HEK293 (cell line): ENCODE measurements around the gene CD177.
"Not testable (repeated sequence)": the region's sequence is repeated elsewhere in the genome, so short reads cannot be mapped to it uniquely, and the experiment has no call there.

Experiments
- CTCF ChIA-PET: fragments of 350-600 bp; formaldehyde crosslinking; extraction: SDS; loops from one replicate; lab custom pipeline; 2021; ENCODE audit warnings: antibody characterized with exemption; lab: Yijun Ruan, JAX
- POLR2A ChIA-PET: fragments of 300-600 bp; formaldehyde crosslinking; extraction: SDS; loops from one replicate; lab custom pipeline; 2020; ENCODE audit warnings: antibody characterized with exemption, inconsistent platforms; lab: Yijun Ruan, JAX
- H3K27ac ChIP-seq: fragments of 200-500 bp; sonication (Bioruptor generic); 2 replicates; pipeline ENCODE4 v1.5.1; 2014; ENCODE audit warnings: low read depth, low read length, control low read depth, inconsistent platforms; ENCODE audit errors: extremely low read depth
- H3K36me3 ChIP-seq, 2 experiments: fragments of 200-500 bp in 1 of 2; sonication (Bioruptor generic) in 1 of 2; 1 replicate in 1 of 2; 2 replicates in 1 of 2; pipeline ENCODE4 v1.5.1; 2014 to 2017; ENCODE audit warnings: inconsistent platforms in 2 of 2, low read length in 2 of 2; ENCODE audit not compliant: control insufficient read depth in 2 of 2, insufficient read depth in 1 of 2
- H3K4me1 ChIP-seq: fragments of 200-500 bp; sonication (Bioruptor generic); 2 replicates; pipeline ENCODE4 v1.5.1; 2014; ENCODE audit warnings: mild to moderate bottlenecking, low read length, inconsistent platforms; ENCODE audit not compliant: control insufficient read depth, insufficient read depth
- H3K4me3 ChIP-seq: 2 replicates; pipeline ENCODE4 v1.5.1; 2011; ENCODE audit warnings: low read depth, mild to moderate bottlenecking, control low read depth, low read length, moderate library complexity
- H3K9me3 ChIP-seq: fragments of 200-500 bp; sonication (Bioruptor generic); 2 replicates; pipeline ENCODE4 v1.5.1; 2014; ENCODE audit warnings: low read depth, low read length, inconsistent platforms; ENCODE audit not compliant: control insufficient read depth, insufficient read depth
- GFI1B ChIP-seq: fragments of 450-650 bp; formaldehyde crosslinking; IDR thresholded peaks from 2 replicates; pipeline ENCODE4 v1.5.1; 2016; ENCODE audit warnings: missing biosample characterization, missing genetic modification characterization
- GLIS1 ChIP-seq: fragments of 450-650 bp; formaldehyde crosslinking; IDR thresholded peaks from 2 replicates; pipeline ENCODE4 v1.5.1; 2016; ENCODE audit warnings: missing biosample characterization, missing genetic modification characterization
- PRDM1 ChIP-seq: fragments of 450-650 bp; formaldehyde crosslinking; IDR thresholded peaks from 2 replicates; pipeline ENCODE4; 2016; ENCODE audit warnings: missing biosample characterization, missing genetic modification characterization
- WT1 ChIP-seq: fragments of 450-650 bp; formaldehyde crosslinking; IDR thresholded peaks from 2 replicates; pipeline ENCODE4 v1.5.1; 2016; ENCODE audit warnings: missing biosample characterization, missing genetic modification characterization
- ZBTB21 ChIP-seq: fragments of 450-650 bp; formaldehyde crosslinking; IDR thresholded peaks from 2 replicates; pipeline ENCODE4 v1.5.1; 2017; ENCODE audit warnings: missing biosample characterization, missing genetic modification characterization
- ZNF114 ChIP-seq: fragments of 450-650 bp; formaldehyde crosslinking; IDR thresholded peaks from 2 replicates; pipeline ENCODE4 v1.5.0; 2017; ENCODE audit warnings: missing biosample characterization, missing genetic modification characterization
- ZNF366 ChIP-seq: fragments of 450-650 bp; formaldehyde crosslinking; conservative IDR thresholded peaks from 2 replicates; pipeline ENCODE4 v1.5.1; 2016; ENCODE audit warnings: missing biosample characterization, missing genetic modification characterization
- ZNF544 ChIP-seq: fragments of 450-650 bp; formaldehyde crosslinking; IDR thresholded peaks from 2 replicates; pipeline ENCODE4 v1.5.0; 2017; ENCODE audit warnings: missing biosample characterization, missing genetic modification characterization
- ZNF600 ChIP-seq: fragments of 450-650 bp; formaldehyde crosslinking; IDR thresholded peaks from 2 replicates; pipeline ENCODE4 v1.5.1; 2016; ENCODE audit warnings: missing biosample characterization, missing genetic modification characterization
- ZNF629 ChIP-seq: fragments of 450-650 bp; formaldehyde crosslinking; IDR thresholded peaks from 2 replicates; pipeline ENCODE4 v1.5.1; 2017; ENCODE audit warnings: missing biosample characterization, missing genetic modification characterization
- TF ChIP-seq, protein P1 (sequence below): fragments of 450-650 bp; formaldehyde crosslinking; IDR thresholded peaks from 2 replicates; pipeline ENCODE4 v1.5.1; 2016; ENCODE audit warnings: missing biosample characterization, missing genetic modification characterization, borderline replicate concordance
- TF ChIP-seq, protein P2 (sequence below): fragments of 450-650 bp; formaldehyde crosslinking; IDR thresholded peaks from 2 replicates; pipeline ENCODE4 v1.5.1; 2016; ENCODE audit warnings: missing biosample characterization, missing genetic modification characterization
- TF ChIP-seq, protein P3 (sequence below): fragments of 450-650 bp; formaldehyde crosslinking; IDR thresholded peaks from 2 replicates; pipeline ENCODE4 v1.5.1; 2016; ENCODE audit warnings: missing biosample characterization, missing genetic modification characterization
- TF ChIP-seq, protein P4 (sequence below): fragments of 450-650 bp; formaldehyde crosslinking; IDR thresholded peaks from 2 replicates; pipeline ENCODE4 v1.5.1; 2016; ENCODE audit warnings: missing biosample characterization, missing genetic modification characterization
- TF ChIP-seq, protein P5 (sequence below): fragments of 450-650 bp; formaldehyde crosslinking; IDR thresholded peaks from 2 replicates; pipeline ENCODE4 v1.5.1; 2016; ENCODE audit warnings: missing biosample characterization, missing genetic modification characterization

CD177 gene

DNA sequence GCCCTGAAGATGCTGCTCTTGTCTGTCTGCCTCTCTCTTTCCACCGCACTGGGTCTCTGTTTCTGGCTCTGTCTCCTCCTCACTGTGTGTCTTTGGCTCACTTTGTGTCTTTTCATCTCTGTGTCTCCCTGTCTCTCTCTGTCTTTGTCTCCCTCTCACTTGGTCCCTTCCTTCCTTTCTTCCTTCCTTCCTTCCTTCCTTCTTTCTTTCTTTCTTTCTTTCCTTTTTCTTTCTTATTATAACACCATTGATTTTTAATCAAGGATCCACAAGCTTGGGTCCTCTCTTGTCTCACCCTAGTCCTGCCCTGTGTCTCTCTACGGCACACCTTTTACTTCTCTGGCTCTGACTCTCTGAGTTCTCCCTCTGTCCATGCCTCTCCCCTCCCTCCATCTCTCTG lies 14.3 kb downstream of the CD177 start:
- TF ChIP-seq ZNF366 (peak; percentile 91), PRDM1 (peak; percentile 22; the same call in 1 of the 2 replicates), GFI1B (no peak), ZNF544 (0 out of 2 replicates have a peak, but pooled peaks have one; percentile 23), ZNF114 (tag by site-specific recombination) (no peak)
- TF ChIP-seq, protein P1, sequence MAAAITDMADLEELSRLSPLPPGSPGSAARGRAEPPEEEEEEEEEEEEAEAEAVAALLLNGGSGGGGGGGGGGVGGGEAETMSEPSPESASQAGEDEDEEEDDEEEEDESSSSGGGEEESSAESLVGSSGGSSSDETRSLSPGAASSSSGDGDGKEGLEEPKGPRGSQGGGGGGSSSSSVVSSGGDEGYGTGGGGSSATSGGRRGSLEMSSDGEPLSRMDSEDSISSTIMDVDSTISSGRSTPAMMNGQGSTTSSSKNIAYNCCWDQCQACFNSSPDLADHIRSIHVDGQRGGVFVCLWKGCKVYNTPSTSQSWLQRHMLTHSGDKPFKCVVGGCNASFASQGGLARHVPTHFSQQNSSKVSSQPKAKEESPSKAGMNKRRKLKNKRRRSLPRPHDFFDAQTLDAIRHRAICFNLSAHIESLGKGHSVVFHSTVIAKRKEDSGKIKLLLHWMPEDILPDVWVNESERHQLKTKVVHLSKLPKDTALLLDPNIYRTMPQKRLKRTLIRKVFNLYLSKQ: no peak
- CTCF ChIA-PET: interaction anchor here (0.7 kb wide), 2 partner anchors 40 to 282 kb away, joined by 3 read pairs; no protein-coding TSS in a partner anchor

DNA sequence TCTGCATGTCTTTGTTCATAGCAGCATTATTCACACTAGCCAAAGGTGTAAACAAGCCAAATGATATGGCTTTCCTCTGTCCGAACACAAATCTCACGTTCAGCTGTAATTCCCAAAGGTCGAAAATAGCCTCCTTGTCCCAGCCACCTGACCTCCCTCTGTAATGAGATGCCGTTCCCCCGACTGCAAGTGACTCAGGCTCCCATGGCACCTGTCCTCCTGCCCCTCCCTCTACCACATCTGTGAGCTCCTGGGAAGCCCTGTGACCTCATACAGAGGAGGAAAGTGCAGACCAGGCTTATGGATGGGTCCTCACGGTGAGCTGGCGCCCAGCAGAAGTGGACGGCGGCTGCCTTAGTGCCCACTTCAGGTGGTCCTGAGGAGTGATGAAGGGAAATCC lies 15.4 kb downstream of the CD177 start:
- TF ChIP-seq, protein P2, sequence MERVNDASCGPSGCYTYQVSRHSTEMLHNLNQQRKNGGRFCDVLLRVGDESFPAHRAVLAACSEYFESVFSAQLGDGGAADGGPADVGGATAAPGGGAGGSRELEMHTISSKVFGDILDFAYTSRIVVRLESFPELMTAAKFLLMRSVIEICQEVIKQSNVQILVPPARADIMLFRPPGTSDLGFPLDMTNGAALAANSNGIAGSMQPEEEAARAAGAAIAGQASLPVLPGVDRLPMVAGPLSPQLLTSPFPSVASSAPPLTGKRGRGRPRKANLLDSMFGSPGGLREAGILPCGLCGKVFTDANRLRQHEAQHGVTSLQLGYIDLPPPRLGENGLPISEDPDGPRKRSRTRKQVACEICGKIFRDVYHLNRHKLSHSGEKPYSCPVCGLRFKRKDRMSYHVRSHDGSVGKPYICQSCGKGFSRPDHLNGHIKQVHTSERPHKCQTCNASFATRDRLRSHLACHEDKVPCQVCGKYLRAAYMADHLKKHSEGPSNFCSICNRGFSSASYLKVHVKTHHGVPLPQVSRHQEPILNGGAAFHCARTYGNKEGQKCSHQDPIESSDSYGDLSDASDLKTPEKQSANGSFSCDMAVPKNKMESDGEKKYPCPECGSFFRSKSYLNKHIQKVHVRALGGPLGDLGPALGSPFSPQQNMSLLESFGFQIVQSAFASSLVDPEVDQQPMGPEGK: peak; percentile 20; the same call in 1 of the 2 replicates
- TF ChIP-seq, protein P3, sequence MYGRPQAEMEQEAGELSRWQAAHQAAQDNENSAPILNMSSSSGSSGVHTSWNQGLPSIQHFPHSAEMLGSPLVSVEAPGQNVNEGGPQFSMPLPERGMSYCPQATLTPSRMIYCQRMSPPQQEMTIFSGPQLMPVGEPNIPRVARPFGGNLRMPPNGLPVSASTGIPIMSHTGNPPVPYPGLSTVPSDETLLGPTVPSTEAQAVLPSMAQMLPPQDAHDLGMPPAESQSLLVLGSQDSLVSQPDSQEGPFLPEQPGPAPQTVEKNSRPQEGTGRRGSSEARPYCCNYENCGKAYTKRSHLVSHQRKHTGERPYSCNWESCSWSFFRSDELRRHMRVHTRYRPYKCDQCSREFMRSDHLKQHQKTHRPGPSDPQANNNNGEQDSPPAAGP (tag by site-specific recombination): peak; percentile 45; the same call in 1 of the 2 replicates
- TF ChIP-seq ZNF366 (peak; percentile 41), WT1 (tag by site-specific recombination) (peak; percentile 33; the same call in 1 of the 2 replicates), ZBTB21 (tag by site-specific recombination) (peak; percentile 56), ZNF600 (tag by site-specific recombination) (peak; percentile 78), GLIS1 (tag by site-specific recombination) (peak; percentile 59; the same call in 1 of the 2 replicates), ZNF629 (peak; percentile 76)
- TF ChIP-seq, protein P4, sequence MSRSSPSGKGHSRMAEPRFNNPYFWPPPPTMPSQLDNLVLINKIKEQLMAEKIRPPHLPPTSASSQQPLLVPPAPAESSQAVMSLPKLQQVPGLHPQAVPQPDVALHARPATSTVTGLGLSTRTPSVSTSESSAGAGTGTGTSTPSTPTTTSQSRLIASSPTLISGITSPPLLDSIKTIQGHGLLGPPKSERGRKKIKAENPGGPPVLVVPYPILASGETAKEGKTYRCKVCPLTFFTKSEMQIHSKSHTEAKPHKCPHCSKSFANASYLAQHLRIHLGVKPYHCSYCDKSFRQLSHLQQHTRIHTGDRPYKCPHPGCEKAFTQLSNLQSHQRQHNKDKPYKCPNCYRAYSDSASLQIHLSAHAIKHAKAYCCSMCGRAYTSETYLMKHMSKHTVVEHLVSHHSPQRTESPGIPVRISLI (tag by site-specific recombination): 0 out of 2 replicates have a peak, but pooled peaks have one; percentile 4
- TF ChIP-seq, protein P5, sequence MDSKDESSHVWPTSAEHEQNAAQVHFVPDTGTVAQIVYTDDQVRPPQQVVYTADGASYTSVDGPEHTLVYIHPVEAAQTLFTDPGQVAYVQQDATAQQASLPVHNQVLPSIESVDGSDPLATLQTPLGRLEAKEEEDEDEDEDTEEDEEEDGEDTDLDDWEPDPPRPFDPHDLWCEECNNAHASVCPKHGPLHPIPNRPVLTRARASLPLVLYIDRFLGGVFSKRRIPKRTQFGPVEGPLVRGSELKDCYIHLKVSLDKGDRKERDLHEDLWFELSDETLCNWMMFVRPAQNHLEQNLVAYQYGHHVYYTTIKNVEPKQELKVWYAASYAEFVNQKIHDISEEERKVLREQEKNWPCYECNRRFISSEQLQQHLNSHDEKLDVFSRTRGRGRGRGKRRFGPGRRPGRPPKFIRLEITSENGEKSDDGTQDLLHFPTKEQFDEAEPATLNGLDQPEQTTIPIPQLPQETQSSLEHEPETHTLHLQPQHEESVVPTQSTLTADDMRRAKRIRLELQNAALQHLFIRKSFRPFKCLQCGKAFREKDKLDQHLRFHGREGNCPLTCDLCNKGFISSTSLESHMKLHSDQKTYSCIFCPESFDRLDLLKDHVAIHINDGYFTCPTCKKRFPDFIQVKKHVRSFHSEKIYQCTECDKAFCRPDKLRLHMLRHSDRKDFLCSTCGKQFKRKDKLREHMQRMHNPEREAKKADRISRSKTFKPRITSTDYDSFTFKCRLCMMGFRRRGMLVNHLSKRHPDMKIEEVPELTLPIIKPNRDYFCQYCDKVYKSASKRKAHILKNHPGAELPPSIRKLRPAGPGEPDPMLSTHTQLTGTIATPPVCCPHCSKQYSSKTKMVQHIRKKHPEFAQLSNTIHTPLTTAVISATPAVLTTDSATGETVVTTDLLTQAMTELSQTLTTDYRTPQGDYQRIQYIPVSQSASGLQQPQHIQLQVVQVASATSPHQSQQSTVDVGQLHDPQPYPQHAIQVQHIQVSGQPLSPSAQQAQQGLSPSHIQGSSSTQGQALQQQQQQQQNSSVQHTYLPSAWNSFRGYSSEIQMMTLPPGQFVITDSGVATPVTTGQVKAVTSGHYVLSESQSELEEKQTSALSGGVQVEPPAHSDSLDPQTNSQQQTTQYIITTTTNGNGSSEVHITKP (tag by site-specific recombination): 0 out of 2 replicates have a peak, but pooled peaks have one; percentile 14
- POLR2A ChIA-PET, H3K4me1 ChIP-seq, H3K27ac ChIP-seq, H3K4me3 ChIP-seq, H3K36me3 ChIP-seq, H3K9me3 ChIP-seq: not testable (repeated sequence)
- CTCF ChIA-PET: interaction anchor here (1.0 kb wide), 1 partner anchor 36 kb away, joined by 3 read pairs; no protein-coding TSS in a partner anchor

More for the DNA sequence above, 14.3 kb downstream of the CD177 start:
- no peaks in the 10 kb centered on the region for H3K36me3 ChIP-seq
- no peak overlapping the region for H3K27ac ChIP-seq
- H3K4me3 ChIP-seq: no peak overlapping the region
- POLR2A ChIA-PET: no interaction called here
- H3K9me3 ChIP-seq: no peaks in the 10 kb centered on the region
- H3K4me1 ChIP-seq: peaks cover 9% of the 10 kb centered on the region
